Endothelial cell of umbilical vein (primary cell): ENCODE results near the gene PLEKHA5. TPM values are rescaled to one million over a fixed set of nuclear protein-coding genes. Genes with fewer than 3 reads are reported as not detected.

Source experiments
- BruUV-seq: library from RNA; stranded (reverse); fragments of 400-500 nt; replicated peaks from 2 replicates; lab custom pipeline; 2021; lab: Mats Ljungman, UMichigan
- CTCF ChIA-PET: fragments of 300-600, 350-600 bp; sonication (Branson Sonifier 250); formaldehyde crosslinking; loops from one replicate; lab custom pipeline; 2021; ENCODE audit warnings: antibody characterized with exemption, inconsistent platforms; lab: Charles Lee
- POLR2A ChIA-PET: fragments of 300-600, 350-600 bp; sonication (Branson Sonifier 250); formaldehyde crosslinking; loops from one replicate; lab custom pipeline; 2021; ENCODE audit warnings: antibody characterized with exemption, inconsistent platforms; lab: Charles Lee
- DNase-seq: peaks from one replicate; pipeline ENCODE4 v3.0.0-alpha.2; 2011; ENCODE audit warnings: low read depth, low spot score
- FAIRE-seq: peaks from 2 replicates; lab custom pipeline; 2011; peaks lifted over from hg19 to GRCh38; lab: Jason Lieb, UNC
- H2AFZ ChIP-seq: 2 replicates; pipeline ENCODE4 v1.6.0; 2012; ENCODE audit warnings: low read depth, low read length, control low read depth, inconsistent platforms
- H3K27ac ChIP-seq: 2 replicates; pipeline ENCODE4 v1.5.1; 2011; ENCODE audit warnings: low read depth, mild to moderate bottlenecking, control low read depth, low read length, moderate library complexity; ENCODE audit not compliant: insufficient read depth
- H3K27me3 ChIP-seq, 2 experiments: 2 replicates each; pipeline versions ENCODE4 v1.6.0 to v1.6.1; 2011; ENCODE audit warnings: low read length in 2 of 2, mixed read lengths in 1 of 2; ENCODE audit not compliant: control insufficient read depth in 2 of 2, insufficient read depth in 2 of 2
- H3K36me3 ChIP-seq, 2 experiments: 2 replicates in 1 of 2; 3 replicates in 1 of 2; pipeline ENCODE4 v1.5.1; 2011; ENCODE audit warnings: low read length in 2 of 2, mild to moderate bottlenecking in 1 of 2, moderate library complexity in 1 of 2; ENCODE audit not compliant: control insufficient read depth in 2 of 2, insufficient read depth in 2 of 2; ENCODE audit errors: extremely low read depth in 1 of 2
- H3K4me1 ChIP-seq: 3 replicates; pipeline ENCODE4 v1.5.1; 2011; ENCODE audit warnings: mild to moderate bottlenecking, low read length; ENCODE audit not compliant: control insufficient read depth, insufficient read depth; ENCODE audit errors: extremely low read depth
- H3K4me2 ChIP-seq: 2 replicates; pipeline ENCODE4 v1.6.1; 2011; ENCODE audit warnings: low read length, control low read depth, mixed read lengths; ENCODE audit not compliant: insufficient read depth
- H3K4me3 ChIP-seq, 3 experiments: fragments of 200-600 bp in 1 of 3; sonication (generic), shearing (Covaris generic) in 1 of 3; replicated peaks in 1 of 3; 2 replicates each; pipeline ENCODE4 v1.5.1; 2011 to 2016; ENCODE audit warnings: control low read depth in 3 of 3, low read length in 3 of 3, mild to moderate bottlenecking in 2 of 3, inconsistent platforms in 1 of 3, low read depth in 1 of 3, moderate library complexity in 1 of 3; ENCODE audit not compliant: insufficient read depth in 1 of 3
- H3K79me2 ChIP-seq: 2 replicates; pipeline ENCODE4 v1.6.0; 2012; ENCODE audit warnings: low read length, inconsistent platforms; ENCODE audit not compliant: control insufficient read depth, insufficient read depth
- H3K9ac ChIP-seq: replicated peaks from 2 replicates; pipeline ENCODE3; 2011; ENCODE audit warnings: low read length, control low read depth; ENCODE audit not compliant: insufficient read depth; ENCODE audit errors: extremely low read depth
- H3K9me1 ChIP-seq: replicated peaks from 3 replicates; pipeline ENCODE4 v1.6.0; 2011; ENCODE audit warnings: mild to moderate bottlenecking, low read length; ENCODE audit not compliant: control insufficient read depth, insufficient read depth; ENCODE audit errors: extremely low read depth
- H3K9me3 ChIP-seq: replicated peaks from 2 replicates; pipeline ENCODE4 v1.5.1; 2012; ENCODE audit warnings: low read length, inconsistent platforms; ENCODE audit not compliant: control insufficient read depth, insufficient read depth
- H4K20me1 ChIP-seq: replicated peaks from 2 replicates; pipeline ENCODE3; 2011; ENCODE audit warnings: mild to moderate bottlenecking, low read length; ENCODE audit not compliant: control insufficient read depth, insufficient read depth; ENCODE audit errors: extremely low read depth
- CTCF ChIP-seq, 2 donors: IDR thresholded peaks; 1 replicate in 1 of 2; 2 replicates in 1 of 2; pipeline ENCODE4 v1.5.1; 2011; ENCODE audit warnings: low read length in 2 of 2, mild to moderate bottlenecking in 2 of 2, moderate library complexity in 2 of 2, control low read depth in 1 of 2, inconsistent platforms in 1 of 2, low read depth in 1 of 2; ENCODE audit not compliant: insufficient read depth in 1 of 2; ENCODE audit errors: extremely low read depth in 1 of 2
- MAX ChIP-seq: IDR thresholded peaks from 2 replicates; pipeline ENCODE4 v1.6.1; 2011; ENCODE audit not compliant: insufficient read depth, insufficient read length
- POLR2A ChIP-seq: IDR thresholded peaks from 2 replicates; pipeline ENCODE4 v1.6.1; 2012; ENCODE audit warnings: low read depth, mild to moderate bottlenecking, control low read depth, low read length
- dilution Hi-C: fragments of 300-500 bp; cut with MboI; formaldehyde crosslinking; loops from one replicate; pipeline ENCODE4 v1.15.0; 2019; ENCODE audit warnings: low sequenced_read_pairs; ENCODE audit not compliant: extremely low pct_ligation_motif_present
- intact Hi-C: fragments of 100-400 bp; cut with micrococcal nuclease; formaldehyde crosslinking; loops from one replicate; pipeline ENCODE4 v1.10.0; 2022
- polyA plus RNA-seq, 4 experiments: library from polyadenylated mRNA; depleted of rRNA in 3 of 4; stranded (reverse) in 3 of 4; unstranded in 1 of 4; fragments of >200 nt; gene quantifications; 2 replicates each; pipeline versions ENCODE4 v1.2.1 to v1.2.3, GENCODE V29; 2011 to 2012; ENCODE audit warnings: missing spikeins in 1 of 4
- total RNA-seq: library from RNA; stranded (reverse); gene quantifications from 2 replicates; pipeline ENCODE4 v1.2.3, GENCODE V29; 2021

PLEKHA5 gene
- total and polyA plus RNA-seq, 2 donors (not counting 3 experiments of a cell fraction or from before 2014, with no cell fraction given) = 2.5 to 12.7 TPM

- no peaks in the 10 kb centered on the region for H3K79me2 ChIP-seq
These were observed 31.7 kb downstream of the PLEKHA5 start for GRCh38 chr12:19161216-19161615.

More at GRCh38 chr12:19161216-19161615, 31.7 kb downstream of the PLEKHA5 start:
- Histone ChIP-seq H3K9me3 (no peaks in the 10 kb centered on the region), H2AFZ (no peak overlapping the region), H3K27ac (no peak overlapping the region), H4K20me1 (no peaks in the 10 kb centered on the region), H3K27me3 (no peaks in the 10 kb centered on the region), H3K4me3 (no peak overlapping the region), H3K4me1 (peaks cover 5% of the 10 kb centered on the region), H3K36me3 (no peaks in the 10 kb centered on the region), H3K4me2 (no peak overlapping the region), H3K9me1 (no peaks in the 10 kb centered on the region), H3K9ac (no peak overlapping the region)
- ChIA-PET POLR2A (no interaction called here), CTCF (interaction anchor here (0.8 to 1.2 kb wide), 2 partner anchors 25 to 29 kb away, joined by 3 read pairs; no protein-coding TSS in a partner anchor)
- intact Hi-C loops (no loop called here), dilution Hi-C loops (no loop called here)
- no peak for TF ChIP-seq CTCF (IDR thresholded peaks at IDR 0.05; ENCODE audit: extremely low read depth in 1 of 2, insufficient read depth in 1 of 2, low read depth in 1 of 2, low read length in 2 of 2)
- TF ChIP-seq MAX = no peak
- no peak for TF ChIP-seq POLR2A
- no TSS peak for BruUV-seq
- DNase-seq = no peak
- FAIRE-seq = no peak
